ENCODE results near the gene PDE6A.

- TF ChIP-seq, protein P1, sequence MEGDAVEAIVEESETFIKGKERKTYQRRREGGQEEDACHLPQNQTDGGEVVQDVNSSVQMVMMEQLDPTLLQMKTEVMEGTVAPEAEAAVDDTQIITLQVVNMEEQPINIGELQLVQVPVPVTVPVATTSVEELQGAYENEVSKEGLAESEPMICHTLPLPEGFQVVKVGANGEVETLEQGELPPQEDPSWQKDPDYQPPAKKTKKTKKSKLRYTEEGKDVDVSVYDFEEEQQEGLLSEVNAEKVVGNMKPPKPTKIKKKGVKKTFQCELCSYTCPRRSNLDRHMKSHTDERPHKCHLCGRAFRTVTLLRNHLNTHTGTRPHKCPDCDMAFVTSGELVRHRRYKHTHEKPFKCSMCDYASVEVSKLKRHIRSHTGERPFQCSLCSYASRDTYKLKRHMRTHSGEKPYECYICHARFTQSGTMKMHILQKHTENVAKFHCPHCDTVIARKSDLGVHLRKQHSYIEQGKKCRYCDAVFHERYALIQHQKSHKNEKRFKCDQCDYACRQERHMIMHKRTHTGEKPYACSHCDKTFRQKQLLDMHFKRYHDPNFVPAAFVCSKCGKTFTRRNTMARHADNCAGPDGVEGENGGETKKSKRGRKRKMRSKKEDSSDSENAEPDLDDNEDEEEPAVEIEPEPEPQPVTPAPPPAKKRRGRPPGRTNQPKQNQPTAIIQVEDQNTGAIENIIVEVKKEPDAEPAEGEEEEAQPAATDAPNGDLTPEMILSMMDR (conservative IDR thresholded peaks at IDR 0.05): no peak
- TF ChIP-seq EZH2 (IDR thresholded peaks at IDR 0.05; ENCODE audit: low read depth): no peak
These were observed 27.4 kb downstream of the PDE6A start for GRCh38 chr5:149917073-149917676.
